Measurements from ENCODE around the gene MYEOV.

- TF ChIP-seq POLR2A (IDR thresholded peaks at IDR 0.05): no peak
- TF ChIP-seq CTCF (IDR thresholded peaks at IDR 0.05): no peak
Measured at GRCh38 chr11:69287968-69288882, 5.7 kb upstream of the MYEOV start.

All from lower leg skin (tissue), 3 donors.